ENCODE measurements around the gene PPP5C.
"Not testable (repeated sequence)": the region's sequence is repeated elsewhere in the genome, so short reads cannot be mapped to it uniquely, and the experiment has no call there.

The PPP5C gene

GRCh38 chr19:46303691-46304397 is 43.0 kb upstream of the PPP5C start:
- DNase-seq (ENCODE audit: low read depth, low spot score) = peak; percentile 53
- no peak overlapping the region for H3K4me3 ChIP-seq (ENCODE audit: low read depth, low read length)
- in situ Hi-C loops (cut with HindIII; ENCODE audit: low sequenced_read_pairs) = no loop called here
- no peak for TF ChIP-seq CTCF (IDR thresholded peaks at IDR 0.05; ENCODE audit: low read depth, low read length)

GRCh38 chr19:46306501-46306900 is 40.4 kb upstream of the PPP5C start:
- H3K4me3 ChIP-seq (ENCODE audit: low read depth, low read length) = no peak overlapping the region
- no peak for DNase-seq (ENCODE audit: low read depth, low spot score)
- in situ Hi-C loops (cut with HindIII; ENCODE audit: low sequenced_read_pairs) = no loop called here
- TF ChIP-seq CTCF (IDR thresholded peaks at IDR 0.05; ENCODE audit: low read depth, low read length) = no peak

- in situ Hi-C loops (cut with HindIII; ENCODE audit: low sequenced_read_pairs) = no loop called here
- no peak for DNase-seq (ENCODE audit: low read depth, low spot score)
- H3K4me3 ChIP-seq (ENCODE audit: low read depth, low read length) = no peak overlapping the region
- TF ChIP-seq CTCF (IDR thresholded peaks at IDR 0.05; ENCODE audit: low read depth, low read length) = no peak
Observed at GRCh38 chr19:46308510-46308909, 38.4 kb upstream of the PPP5C start.

GRCh38 chr19:46309056-46309455 is 37.8 kb upstream of the PPP5C start:
- no peak for DNase-seq (ENCODE audit: low read depth, low spot score)
- in situ Hi-C loops (cut with HindIII; ENCODE audit: low sequenced_read_pairs) = no loop called here

GRCh38 chr19:46311444-46311843 is 35.4 kb upstream of the PPP5C start:
- in situ Hi-C loops (cut with HindIII; ENCODE audit: low sequenced_read_pairs) = no loop called here
- DNase-seq (ENCODE audit: low read depth, low spot score) = no peak
- no peak for TF ChIP-seq CTCF (IDR thresholded peaks at IDR 0.05; ENCODE audit: low read depth, low read length)
- H3K4me3 ChIP-seq (ENCODE audit: low read depth, low read length) = no peak overlapping the region

More at GRCh38 chr19:46309056-46309455, 37.8 kb upstream of the PPP5C start:
- no peak for TF ChIP-seq CTCF (IDR thresholded peaks at IDR 0.05; ENCODE audit: low read depth, low read length)
- H3K4me3 ChIP-seq (ENCODE audit: low read depth, low read length) = no peak overlapping the region

- in situ Hi-C loops (cut with HindIII; ENCODE audit: low sequenced_read_pairs); H3K4me3 ChIP-seq (ENCODE audit: low read depth, low read length); DNase-seq (ENCODE audit: low read depth, low spot score): not testable (repeated sequence)
Observed at GRCh38 chr19:46313540-46314469, 33.1 kb upstream of the PPP5C start.

GRCh38 chr19:46317339-46317738 is 29.5 kb upstream of the PPP5C start:
- in situ Hi-C loops (cut with HindIII; ENCODE audit: low sequenced_read_pairs) = no loop called here
- DNase-seq (ENCODE audit: low read depth, low spot score) = no peak
- no peak overlapping the region for H3K4me3 ChIP-seq (ENCODE audit: low read depth, low read length)
- TF ChIP-seq CTCF (IDR thresholded peaks at IDR 0.05; ENCODE audit: low read depth, low read length) = no peak
